A673 (cell line): ENCODE data around the gene AFF1.

Experiments used
- CTCF ChIP-seq: fragments of 300-800, 200-600 bp; sonication (generic); conservative IDR thresholded peaks from 2 replicates; pipeline ENCODE4 v1.5.1; 2017; ENCODE audit warnings: low read depth, mild to moderate bottlenecking, antibody characterized with exemption, low read length, moderate library complexity, mixed read lengths
- EZH2 ChIP-seq: fragments of 200-600 bp; sonication (generic); IDR thresholded peaks from 2 replicates; pipeline ENCODE4 v1.6.1; 2017; ENCODE audit warnings: borderline replicate concordance, low read depth, mild to moderate bottlenecking, mixed read lengths, antibody characterized with exemption, low read length; ENCODE audit not compliant: poor library complexity, severe bottlenecking

- TF ChIP-seq CTCF: no peak
- no peak for TF ChIP-seq EZH2
Observed at GRCh38 chr4:87069037-87069742, 134.4 kb downstream of the AFF1 start.
